K562 (cell line): ENCODE results near the gene RNU1-2. TPM values are rescaled to one million over a fixed set of nuclear protein-coding genes. Genes with fewer than 3 reads are reported as not detected.
"Not testable (repeated sequence)": the region's sequence is repeated elsewhere in the genome, so short reads cannot be mapped to it uniquely, and the experiment has no call there.

ENCODE experiments used
- ATAC-seq: fragments of 200-7000 bp; cut with Tn5 transposase; 3 replicates; pipeline ENCODE4 v1.9.1; 2020; ENCODE audit warnings: moderate library complexity
- BruUV-seq: library from RNA; stranded (reverse); fragments of 400-500 nt; replicated peaks from 2 replicates; lab custom pipeline; 2021; lab: Mats Ljungman, UMichigan
- CTCF ChIA-PET: fragments of 300-600 bp; formaldehyde crosslinking; extraction: SDS; loops from one replicate; lab custom pipeline; 2021; ENCODE audit warnings: low intra/inter-chr PET ratio; lab: Yijun Ruan, JAX
- POLR2A ChIA-PET: fragments of 300-600, 350-650 bp; sonication (Branson Sonifier 250); formaldehyde crosslinking; extraction: SDS; loops from one replicate; lab custom pipeline; 2021; ENCODE audit warnings: antibody characterized with exemption, inconsistent platforms; lab: Yijun Ruan, JAX
- DNase-seq, 4 experiments: peaks; one replicate each; pipeline versions ENCODE4 v3.0.0 to v3.0.0-alpha.2; 2011 to 2018; ENCODE audit warnings: low spot score in 3 of 4, mixed read lengths in 3 of 4; ENCODE audit errors: extremely low read depth in 1 of 4
- FAIRE-seq: peaks from 2 replicates; lab custom pipeline; 2011; peaks lifted over from hg19 to GRCh38; lab: Jason Lieb, UNC
- H2AFZ ChIP-seq: 2 replicates; pipeline ENCODE4 v1.6.0; 2011; ENCODE audit warnings: low read depth, low read length, control low read depth, inconsistent platforms
- H3K27ac ChIP-seq: fragments of 200-600 bp; 3 replicates; pipeline ENCODE4 v1.8.0; 2011; ENCODE audit warnings: low read depth, mild to moderate bottlenecking, control low read depth, inconsistent platforms, low read length, moderate library complexity, mixed read lengths; ENCODE audit errors: extremely low read depth
- H3K27me3 ChIP-seq, 2 experiments: fragments of 300-600 bp in 1 of 2; 2 replicates in 1 of 2; 3 replicates in 1 of 2; pipeline versions ENCODE4 v1.6.0 to v1.8.0; 2011; ENCODE audit warnings: inconsistent platforms in 2 of 2, low read length in 2 of 2, mild to moderate bottlenecking in 1 of 2, mixed read lengths in 1 of 2, moderate library complexity in 1 of 2; ENCODE audit not compliant: control insufficient read depth in 2 of 2, insufficient read depth in 2 of 2
- H3K36me3 ChIP-seq: fragments of 300-600 bp; 3 replicates; pipeline ENCODE4 v1.8.0; 2011; ENCODE audit warnings: mild to moderate bottlenecking, low read length, inconsistent platforms; ENCODE audit not compliant: control insufficient read depth, insufficient read depth
- H3K4me1 ChIP-seq, 2 experiments: fragments of 200-600 bp in 1 of 2; replicated peaks in 1 of 2; 2 replicates in 1 of 2; 3 replicates in 1 of 2; pipeline versions ENCODE4 v1.5.1 to v1.8.0; 2011; ENCODE audit warnings: inconsistent platforms in 2 of 2, low read length in 2 of 2, mild to moderate bottlenecking in 1 of 2, mixed read lengths in 1 of 2, moderate library complexity in 1 of 2; ENCODE audit not compliant: control insufficient read depth in 2 of 2, insufficient read depth in 2 of 2
- H3K4me2 ChIP-seq: 2 replicates; pipeline ENCODE4 v1.6.1; 2011; ENCODE audit warnings: low read length, control low read depth, inconsistent platforms, mixed read lengths; ENCODE audit not compliant: insufficient read depth
- H3K4me3 ChIP-seq: fragments of 200-600 bp; sonication (generic), shearing (Covaris generic); 2 replicates; pipeline ENCODE4 v1.5.1; 2016; ENCODE audit warnings: control low read depth, inconsistent platforms
- H3K79me2 ChIP-seq: fragments of 200-600 bp; 3 replicates; pipeline ENCODE4 v1.8.0; 2011; ENCODE audit warnings: low read length, inconsistent platforms; ENCODE audit not compliant: control insufficient read depth, insufficient read depth
- H3K9ac ChIP-seq, 2 experiments: 2 replicates each; pipeline versions ENCODE4 v1.6.0 to v1.6.1; 2011; ENCODE audit warnings: low read depth in 2 of 2, low read length in 2 of 2, control low read depth in 1 of 2, inconsistent platforms in 1 of 2, mild to moderate bottlenecking in 1 of 2, mixed read lengths in 1 of 2; ENCODE audit not compliant: insufficient read depth in 1 of 2
- H3K9me1 ChIP-seq: one replicate; pipeline ENCODE4 v1.6.0; 2011; ENCODE audit warnings: inconsistent platforms, mild to moderate bottlenecking, low read length, moderate library complexity; ENCODE audit not compliant: control insufficient read depth, insufficient read depth
- H3K9me3 ChIP-seq: replicated peaks from 2 replicates; pipeline ENCODE4 v1.5.1; 2011; ENCODE audit warnings: low read depth, low read length, inconsistent platforms; ENCODE audit not compliant: control insufficient read depth, insufficient read depth
- H4K20me1 ChIP-seq: replicated peaks from 2 replicates; pipeline ENCODE4 v1.6.1; 2011; ENCODE audit warnings: low read length, inconsistent platforms, mixed read lengths; ENCODE audit not compliant: control insufficient read depth, insufficient read depth
- CXXC5 ChIP-seq: fragments of 250-450 bp; sonication (Bioruptor Pico); IDR thresholded peaks from 2 replicates; pipeline ENCODE4 v1.8.0; 2022; ENCODE audit warnings: inconsistent platforms, mild to moderate bottlenecking, moderate library complexity
- PTTG1 ChIP-seq: fragments of 450-650 bp; IDR thresholded peaks from 2 replicates; pipeline ENCODE4 v1.6.1; 2016; ENCODE audit warnings: low read depth, mild to moderate bottlenecking, missing genetic modification characterization, missing compliant biosample characterization
- RFX1 ChIP-seq: fragments of 450-650 bp; IDR thresholded peaks from 2 replicates; pipeline ENCODE4 v1.6.1; 2016; ENCODE audit warnings: mild to moderate bottlenecking, moderate library complexity
- TEAD2 ChIP-seq: fragments of 450-650 bp; IDR thresholded peaks from 2 replicates; pipeline ENCODE4 v1.6.1; 2016; ENCODE audit warnings: missing genetic modification characterization, control low read depth, missing compliant biosample characterization
- WGBS: fragments of 100-300 bp; shearing (Covaris generic); methylation state at CpG from one replicate; pipeline ENCODE4 v1.1.6; 2016; ENCODE audit warnings: low coverage, mixed read lengths; ENCODE audit not compliant: insufficient coverage; ENCODE audit errors: missing lambda C conversion rate; 5-methylcytosine and 5-hydroxymethylcytosine counted together
- in situ Hi-C: fragments of 300-500 bp; cut with MboI; formaldehyde crosslinking; loops from 4 replicates; pipeline ENCODE4 v1.15.0; 2018; ENCODE audit warnings: inconsistent platforms, mixed read lengths
- intact Hi-C: fragments of 100-400 bp; cut with micrococcal nuclease; formaldehyde crosslinking; loops from 2 replicates; pipeline ENCODE4 v1.14.2; 2022
- polyA plus RNA-seq, 8 experiments: library from polyadenylated mRNA; depleted of rRNA in 4 of 8; stranded (reverse) in 5 of 8; unstranded in 3 of 8; fragments of >200 nt; fragmentation: Nextera tagmentation in 2 of 8; fragmentation: Illumina TruSeq in 1 of 8; extraction: Ambion mirVana in 2 of 8; extraction: Trizol in 1 of 8; gene quantifications; 2 replicates each; pipeline versions ENCODE4 v1.2.1 to v1.2.3, GENCODE V29; 2011 to 2014; ENCODE audit warnings: inconsistent platforms in 1 of 8, missing spikeins in 1 of 8
- total RNA-seq, 7 experiments: library from RNA; depleted of rRNA in 6 of 7; stranded (reverse); fragments of >200 nt in 6 of 7; fragmentation: Illumina TruSeq in 2 of 7; extraction: Trizol in 2 of 7; gene quantifications; 2 replicates each; pipeline versions ENCODE4 v1.2.1 to v1.2.3, GENCODE V29; 2011 to 2021; ENCODE audit warnings: low replicate concordance in 1 of 7
- TF ChIP-seq, protein P1 (sequence below): fragments of 450-650 bp; IDR thresholded peaks from 2 replicates; pipeline ENCODE4 v1.6.1; 2016
- TF ChIP-seq, protein P2 (sequence below): fragments of 250-450 bp; sonication (Bioruptor Pico); IDR thresholded peaks from 2 replicates; pipeline ENCODE4 v1.5.0; 2020; ENCODE audit warnings: mild to moderate bottlenecking, borderline replicate concordance

The RNU1-2 gene
- total and polyA plus RNA-seq, 9 of the 15 experiments (the other 6 are each of a cell fraction or from before 2014, with no cell fraction given) = under 0.01 to 32,823 (median 2,538) TPM; not detected in 4

GRCh38 chr1:16891057-16891456, 4.7 kb upstream of the RNU1-2 start:
- H3K9ac ChIP-seq, CTCF ChIA-PET, H4K20me1 ChIP-seq, in situ Hi-C loops, H3K27me3 ChIP-seq, H3K9me1 ChIP-seq, intact Hi-C loops, H3K27ac ChIP-seq, H3K36me3 ChIP-seq, H2AFZ ChIP-seq, BruUV-seq, FAIRE-seq, H3K4me3 ChIP-seq, H3K79me2 ChIP-seq, DNase-seq, H3K9me3 ChIP-seq, H3K4me2 ChIP-seq: not testable (repeated sequence)
- WGBS = 8% methylated on average over 4 of the region's 4 CpGs
- peak; percentile 31 for ATAC-seq
- POLR2A ChIA-PET = interaction anchor here (1.3 kb wide), 1 partner anchor 15 kb away, joined by 8 read pairs; no protein-coding TSS in a partner anchor
- 0 out of 2 replicates have a peak, but pooled peaks have one; percentile 22 for TF ChIP-seq RFX1
- TF ChIP-seq, protein P1, sequence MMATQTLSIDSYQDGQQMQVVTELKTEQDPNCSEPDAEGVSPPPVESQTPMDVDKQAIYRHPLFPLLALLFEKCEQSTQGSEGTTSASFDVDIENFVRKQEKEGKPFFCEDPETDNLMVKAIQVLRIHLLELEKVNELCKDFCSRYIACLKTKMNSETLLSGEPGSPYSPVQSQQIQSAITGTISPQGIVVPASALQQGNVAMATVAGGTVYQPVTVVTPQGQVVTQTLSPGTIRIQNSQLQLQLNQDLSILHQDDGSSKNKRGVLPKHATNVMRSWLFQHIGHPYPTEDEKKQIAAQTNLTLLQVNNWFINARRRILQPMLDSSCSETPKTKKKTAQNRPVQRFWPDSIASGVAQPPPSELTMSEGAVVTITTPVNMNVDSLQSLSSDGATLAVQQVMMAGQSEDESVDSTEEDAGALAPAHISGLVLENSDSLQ = peak; percentile 77
- H3K4me1 ChIP-seq = peaks cover 9 to 17% of the 10 kb centered on the region in 2 experiments

DNA sequence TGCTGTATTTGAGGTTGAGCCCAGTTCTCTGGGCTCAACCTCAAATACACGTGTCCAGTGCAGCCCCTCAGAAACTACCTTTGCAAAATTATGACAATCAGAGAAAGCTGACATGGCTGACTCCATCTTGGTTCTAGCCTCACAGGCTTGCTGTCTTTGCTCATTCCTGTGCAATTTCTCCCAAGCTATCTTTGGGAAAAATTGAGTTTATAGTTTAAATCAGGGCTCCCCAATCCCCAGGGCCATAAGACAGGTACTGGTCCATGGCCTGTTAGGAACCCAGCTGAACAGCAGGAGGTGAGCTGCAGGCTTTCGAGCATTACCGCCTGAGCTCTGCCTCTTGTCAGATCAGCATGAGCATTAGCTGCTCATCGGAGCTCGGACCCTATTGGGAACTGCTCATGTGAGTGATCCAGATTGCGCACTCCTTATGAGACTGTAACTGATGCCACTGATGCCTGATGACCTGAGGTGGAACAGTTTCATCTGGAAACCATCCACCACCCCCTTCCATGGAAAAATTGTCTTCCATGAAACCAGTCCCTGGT, 2.7 kb upstream of the RNU1-2 start:
- H3K27me3 ChIP-seq, ATAC-seq, H3K4me2 ChIP-seq, in situ Hi-C loops, H3K9me1 ChIP-seq, BruUV-seq, H3K9ac ChIP-seq, H3K9me3 ChIP-seq, H3K36me3 ChIP-seq, H3K79me2 ChIP-seq, H4K20me1 ChIP-seq, intact Hi-C loops, DNase-seq, FAIRE-seq, CTCF ChIA-PET, H2AFZ ChIP-seq, H3K27ac ChIP-seq, H3K4me3 ChIP-seq: not testable (repeated sequence)
- POLR2A ChIA-PET = interaction anchor here (0.9 to 1.6 kb wide), 2 partner anchors 9 to 12 kb away, joined by 4 to 12 read pairs; no protein-coding TSS in a partner anchor
- 53% methylated on average over 6 of the region's 6 CpGs for WGBS
- peaks cover 15 to 25% of the 10 kb centered on the region in 2 experiments for H3K4me1 ChIP-seq
- TF ChIP-seq CXXC5 (0 out of 2 replicates have a peak, but pooled peaks have one; percentile 19), TEAD2 (0 out of 2 replicates have a peak, but pooled peaks have one; percentile 19), PTTG1 (peak; percentile 81; the same call in 1 of the 2 replicates)
- TF ChIP-seq, protein P2, sequence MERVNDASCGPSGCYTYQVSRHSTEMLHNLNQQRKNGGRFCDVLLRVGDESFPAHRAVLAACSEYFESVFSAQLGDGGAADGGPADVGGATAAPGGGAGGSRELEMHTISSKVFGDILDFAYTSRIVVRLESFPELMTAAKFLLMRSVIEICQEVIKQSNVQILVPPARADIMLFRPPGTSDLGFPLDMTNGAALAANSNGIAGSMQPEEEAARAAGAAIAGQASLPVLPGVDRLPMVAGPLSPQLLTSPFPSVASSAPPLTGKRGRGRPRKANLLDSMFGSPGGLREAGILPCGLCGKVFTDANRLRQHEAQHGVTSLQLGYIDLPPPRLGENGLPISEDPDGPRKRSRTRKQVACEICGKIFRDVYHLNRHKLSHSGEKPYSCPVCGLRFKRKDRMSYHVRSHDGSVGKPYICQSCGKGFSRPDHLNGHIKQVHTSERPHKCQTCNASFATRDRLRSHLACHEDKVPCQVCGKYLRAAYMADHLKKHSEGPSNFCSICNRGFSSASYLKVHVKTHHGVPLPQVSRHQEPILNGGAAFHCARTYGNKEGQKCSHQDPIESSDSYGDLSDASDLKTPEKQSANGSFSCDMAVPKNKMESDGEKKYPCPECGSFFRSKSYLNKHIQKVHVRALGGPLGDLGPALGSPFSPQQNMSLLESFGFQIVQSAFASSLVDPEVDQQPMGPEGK = peak; percentile 55; the same call in 1 of the 2 replicates
